Activated CD8-positive, alpha-beta T cell treated with anti-CD3 and anti-CD28 coated beads for 36 hours (primary cell): ENCODE results near the gene CLDN5. TPM values are rescaled to one million over a fixed set of nuclear protein-coding genes. Genes with fewer than 3 reads are reported as not detected.

ENCODE experiments used
- ATAC-seq: fragments of 200-7000 bp; cut with Tn5 transposase; one replicate; pipeline ENCODE4 v1.10.0; 2021; ENCODE audit warnings: mild to moderate bottlenecking, moderate library complexity
- CTCF ChIA-PET: fragments of 350-600 bp; sonication (Branson Sonifier 250); formaldehyde crosslinking; loops from one replicate; lab custom pipeline; 2021; ENCODE audit warnings: antibody characterized with exemption; lab: Charles Lee
- POLR2A ChIA-PET: fragments of 350-600 bp; sonication (Branson Sonifier 250); formaldehyde crosslinking; loops from one replicate; lab custom pipeline; 2021; ENCODE audit warnings: antibody characterized with exemption; lab: Charles Lee
- DNase-seq: peaks from one replicate; pipeline ENCODE4 v3.0.0-alpha.2; 2020
- H3K27ac Mint-ChIP-seq: one replicate; pipeline ENCODE4 v1.8.0; 2021; ENCODE audit warnings: mild to moderate bottlenecking, mixed read lengths
- H3K27me3 Mint-ChIP-seq: one replicate; pipeline ENCODE4 v1.8.0; 2021; ENCODE audit warnings: mixed read lengths
- H3K36me3 Mint-ChIP-seq: one replicate; pipeline ENCODE4 v1.8.0; 2021; ENCODE audit warnings: low read depth, mixed read lengths
- H3K4me1 Mint-ChIP-seq: one replicate; pipeline ENCODE4 v1.8.0; 2021; ENCODE audit warnings: low read depth, mixed read lengths
- H3K4me3 Mint-ChIP-seq: one replicate; pipeline ENCODE4 v1.8.0; 2021; ENCODE audit warnings: mild to moderate bottlenecking, moderate library complexity, mixed read lengths
- H3K9me3 Mint-ChIP-seq: one replicate; pipeline ENCODE4 v1.8.0; 2021; ENCODE audit warnings: mixed read lengths
- intact Hi-C: fragments of 100-400 bp; cut with micrococcal nuclease; formaldehyde crosslinking; loops from one replicate; pipeline ENCODE4 v1.10.0; 2022
- total RNA-seq, 2 experiments: library from RNA; stranded (reverse); gene quantifications; one replicate each; pipeline ENCODE4 v1.2.3, GENCODE V29; 2021
- TF ChIP-seq, protein P1 (sequence below): fragments of 200-600 bp; IDR thresholded peaks from one replicate; pipeline ENCODE4 v1.8.0; 2022; ENCODE audit warnings: antibody characterized with exemption, mild to moderate bottlenecking

CLDN5 gene
- total RNA-seq, 2 experiments from 2014 or later = not detected

DNA sequence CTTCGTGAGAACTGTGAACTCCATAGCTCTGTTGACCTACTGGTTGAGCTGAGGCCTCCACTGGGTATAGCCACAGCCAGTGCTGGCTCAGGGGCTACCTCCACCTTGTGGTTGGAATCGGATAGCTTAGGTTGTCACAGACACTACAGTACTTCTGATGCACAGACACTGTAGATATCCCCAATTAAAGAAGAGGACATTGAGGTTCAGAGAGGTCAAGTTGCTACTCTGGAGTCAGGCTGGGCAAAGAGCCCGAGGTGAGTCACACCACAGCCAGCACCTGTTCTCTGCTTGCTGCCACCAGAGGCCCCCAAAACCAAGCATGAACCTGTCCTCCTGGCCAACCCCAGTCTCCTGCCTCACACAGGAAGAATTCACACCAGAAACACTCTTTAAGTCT is 50.6 kb downstream of the CLDN5 start:
- peaks cover 30% of the 10 kb centered on the region for H3K36me3 Mint-ChIP-seq
- TF ChIP-seq, protein P1, sequence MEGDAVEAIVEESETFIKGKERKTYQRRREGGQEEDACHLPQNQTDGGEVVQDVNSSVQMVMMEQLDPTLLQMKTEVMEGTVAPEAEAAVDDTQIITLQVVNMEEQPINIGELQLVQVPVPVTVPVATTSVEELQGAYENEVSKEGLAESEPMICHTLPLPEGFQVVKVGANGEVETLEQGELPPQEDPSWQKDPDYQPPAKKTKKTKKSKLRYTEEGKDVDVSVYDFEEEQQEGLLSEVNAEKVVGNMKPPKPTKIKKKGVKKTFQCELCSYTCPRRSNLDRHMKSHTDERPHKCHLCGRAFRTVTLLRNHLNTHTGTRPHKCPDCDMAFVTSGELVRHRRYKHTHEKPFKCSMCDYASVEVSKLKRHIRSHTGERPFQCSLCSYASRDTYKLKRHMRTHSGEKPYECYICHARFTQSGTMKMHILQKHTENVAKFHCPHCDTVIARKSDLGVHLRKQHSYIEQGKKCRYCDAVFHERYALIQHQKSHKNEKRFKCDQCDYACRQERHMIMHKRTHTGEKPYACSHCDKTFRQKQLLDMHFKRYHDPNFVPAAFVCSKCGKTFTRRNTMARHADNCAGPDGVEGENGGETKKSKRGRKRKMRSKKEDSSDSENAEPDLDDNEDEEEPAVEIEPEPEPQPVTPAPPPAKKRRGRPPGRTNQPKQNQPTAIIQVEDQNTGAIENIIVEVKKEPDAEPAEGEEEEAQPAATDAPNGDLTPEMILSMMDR = no peak
- POLR2A ChIA-PET = interaction anchor here (1.1 to 1.2 kb wide), 2 partner anchors 17 to 26 kb away, joined by 3 to 4 read pairs; partner anchors contain the start of gene C22orf39
- CTCF ChIA-PET = interaction anchor here (1.1 to 1.6 kb wide), 3 partner anchors 11 to 156 kb away, joined by 3 to 4 read pairs (median 3); no protein-coding TSS in a partner anchor
- no peaks in the 10 kb centered on the region for H3K27me3 Mint-ChIP-seq
- H3K9me3 Mint-ChIP-seq = no peaks in the 10 kb centered on the region
- peaks cover 16% of the 10 kb centered on the region for H3K4me1 Mint-ChIP-seq
- H3K4me3 Mint-ChIP-seq = no peak overlapping the region
- no peak overlapping the region for H3K27ac Mint-ChIP-seq
- DNase-seq (no peak), ATAC-seq (no peak)
- intact Hi-C loops = no loop called here

Other genes with a start within 250 kb of the CLDN5 start
- under 1 TPM; 0.45 to 0.65 TPM for gene CLTCL1, start 232.7 kb downstream of the CLDN5 start, total RNA-seq
- 10 to 100 TPM; 29.7 to 30.5 TPM for gene HIRA, start 92.7 kb downstream of the CLDN5 start, total RNA-seq
- 10 to 100 TPM; 39.8 to 40.9 TPM for gene MRPL40, start 91.9 kb downstream of the CLDN5 start, total RNA-seq
- gene C22orf39, start 76.7 kb downstream of the CLDN5 start, total RNA-seq = 10 to 100 TPM; 26.9 to 29.8 TPM
- gene UFD1, start 45.2 kb downstream of the CLDN5 start, total RNA-seq = 10 to 100 TPM; 65.0 to 78.0 TPM
- gene CDC45, start 44.5 kb downstream of the CLDN5 start, total RNA-seq = 100 to 1,000 TPM; 109 to 111 TPM
- gene SEPTIN5, start 190.1 kb upstream of the CLDN5 start, total RNA-seq = 1 to 10 TPM; 1.3 to 1.5 TPM
- gene GP1BB, start 199.1 kb upstream of the CLDN5 start, total RNA-seq = not detected
- not detected for gene TBX1, start 236.4 kb upstream of the CLDN5 start, total RNA-seq